Endothelial cell (in vitro differentiated cells): Measurements from ENCODE around the gene IDS. TPM values are rescaled to one million over a fixed set of nuclear protein-coding genes. Genes with fewer than 3 reads are reported as not detected.
A peak's percentile ranks its signal among the peaks of the same experiment; 100 is the strongest.
"Not testable (repeated sequence)": the region's sequence is repeated elsewhere in the genome, so short reads cannot be mapped to it uniquely, and the experiment has no call there.

Experiments used
- DNase-seq: peaks from one replicate; pipeline ENCODE4 v3.0.0; 2021; ENCODE audit warnings: low spot score
- H3K27ac Mint-ChIP-seq: one replicate; pipeline ENCODE4 v1.8.0; 2021; ENCODE audit warnings: mixed read lengths, inconsistent platforms; ENCODE audit not compliant: unreplicated experiment
- H3K27me3 Mint-ChIP-seq: one replicate; pipeline ENCODE4 v1.8.0; 2021; ENCODE audit warnings: mild to moderate bottlenecking, moderate library complexity, mixed read lengths, inconsistent platforms; ENCODE audit not compliant: unreplicated experiment
- H3K36me3 Mint-ChIP-seq: one replicate; pipeline ENCODE4 v1.8.0; 2021; ENCODE audit warnings: mild to moderate bottlenecking, low read depth, mixed read lengths, inconsistent platforms; ENCODE audit not compliant: unreplicated experiment
- H3K4me1 Mint-ChIP-seq: one replicate; pipeline ENCODE4 v1.8.0; 2021; ENCODE audit warnings: mild to moderate bottlenecking, mixed read lengths, inconsistent platforms; ENCODE audit not compliant: unreplicated experiment
- H3K4me3 Mint-ChIP-seq: one replicate; pipeline ENCODE4 v1.8.0; 2021; ENCODE audit warnings: mild to moderate bottlenecking, mixed read lengths, inconsistent platforms; ENCODE audit not compliant: unreplicated experiment
- H3K9me3 Mint-ChIP-seq: one replicate; pipeline ENCODE4 v1.8.0; 2021; ENCODE audit warnings: mixed read lengths, inconsistent platforms; ENCODE audit not compliant: unreplicated experiment
- total RNA-seq: library from RNA; stranded (reverse); fragmentation: NEBNext Ultra II Directional; extraction: Animal tissue kit (Norgen Biotek cat#: 25700); gene quantifications from one replicate; pipeline ENCODE4 v1.2.1, GENCODE V29; 2021; ENCODE audit not compliant: unreplicated experiment
- TF ChIP-seq, protein P1 (sequence below): fragments of 200-600 bp; sonication (generic); IDR thresholded peaks from one replicate; pipeline ENCODE4 v1.5.0; 2021; ENCODE audit warnings: antibody characterized with exemption; ENCODE audit not compliant: unreplicated experiment

The IDS gene
- total RNA-seq, 1 donor from 2014 or later, result 99.2 TPM

DNA sequence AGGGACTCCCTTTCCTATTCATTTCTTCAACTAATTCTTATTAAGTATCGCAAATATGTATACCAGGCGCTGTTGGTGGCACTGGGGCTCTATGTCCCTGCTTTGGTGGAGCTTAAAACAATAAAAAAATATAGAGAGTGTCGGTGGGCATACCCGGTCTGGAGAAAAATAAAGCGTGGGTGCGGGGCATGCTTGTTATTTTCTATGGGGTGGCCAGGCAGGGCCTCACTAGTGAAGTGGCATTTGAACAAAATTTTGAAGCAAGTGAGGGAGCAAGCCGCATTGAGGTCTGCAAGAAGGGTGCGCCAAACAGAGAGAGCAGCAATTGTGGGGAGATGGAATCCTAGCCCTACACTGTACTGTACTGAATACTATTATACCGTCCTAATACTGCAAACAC is 565 bp upstream of the IDS start:
- Mint-ChIP-seq H3K27ac (peak overlapping the region; percentile 78), H3K9me3 (no peaks in the 10 kb centered on the region), H3K36me3 (no peaks in the 10 kb centered on the region), H3K4me3 (peak overlapping the region; percentile 82), H3K4me1 (peaks cover 19% of the 10 kb centered on the region), H3K27me3 (peaks cover 8% of the 10 kb centered on the region)
- TF ChIP-seq, protein P1, sequence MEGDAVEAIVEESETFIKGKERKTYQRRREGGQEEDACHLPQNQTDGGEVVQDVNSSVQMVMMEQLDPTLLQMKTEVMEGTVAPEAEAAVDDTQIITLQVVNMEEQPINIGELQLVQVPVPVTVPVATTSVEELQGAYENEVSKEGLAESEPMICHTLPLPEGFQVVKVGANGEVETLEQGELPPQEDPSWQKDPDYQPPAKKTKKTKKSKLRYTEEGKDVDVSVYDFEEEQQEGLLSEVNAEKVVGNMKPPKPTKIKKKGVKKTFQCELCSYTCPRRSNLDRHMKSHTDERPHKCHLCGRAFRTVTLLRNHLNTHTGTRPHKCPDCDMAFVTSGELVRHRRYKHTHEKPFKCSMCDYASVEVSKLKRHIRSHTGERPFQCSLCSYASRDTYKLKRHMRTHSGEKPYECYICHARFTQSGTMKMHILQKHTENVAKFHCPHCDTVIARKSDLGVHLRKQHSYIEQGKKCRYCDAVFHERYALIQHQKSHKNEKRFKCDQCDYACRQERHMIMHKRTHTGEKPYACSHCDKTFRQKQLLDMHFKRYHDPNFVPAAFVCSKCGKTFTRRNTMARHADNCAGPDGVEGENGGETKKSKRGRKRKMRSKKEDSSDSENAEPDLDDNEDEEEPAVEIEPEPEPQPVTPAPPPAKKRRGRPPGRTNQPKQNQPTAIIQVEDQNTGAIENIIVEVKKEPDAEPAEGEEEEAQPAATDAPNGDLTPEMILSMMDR, result no peak
- no peak for DNase-seq

DNA sequence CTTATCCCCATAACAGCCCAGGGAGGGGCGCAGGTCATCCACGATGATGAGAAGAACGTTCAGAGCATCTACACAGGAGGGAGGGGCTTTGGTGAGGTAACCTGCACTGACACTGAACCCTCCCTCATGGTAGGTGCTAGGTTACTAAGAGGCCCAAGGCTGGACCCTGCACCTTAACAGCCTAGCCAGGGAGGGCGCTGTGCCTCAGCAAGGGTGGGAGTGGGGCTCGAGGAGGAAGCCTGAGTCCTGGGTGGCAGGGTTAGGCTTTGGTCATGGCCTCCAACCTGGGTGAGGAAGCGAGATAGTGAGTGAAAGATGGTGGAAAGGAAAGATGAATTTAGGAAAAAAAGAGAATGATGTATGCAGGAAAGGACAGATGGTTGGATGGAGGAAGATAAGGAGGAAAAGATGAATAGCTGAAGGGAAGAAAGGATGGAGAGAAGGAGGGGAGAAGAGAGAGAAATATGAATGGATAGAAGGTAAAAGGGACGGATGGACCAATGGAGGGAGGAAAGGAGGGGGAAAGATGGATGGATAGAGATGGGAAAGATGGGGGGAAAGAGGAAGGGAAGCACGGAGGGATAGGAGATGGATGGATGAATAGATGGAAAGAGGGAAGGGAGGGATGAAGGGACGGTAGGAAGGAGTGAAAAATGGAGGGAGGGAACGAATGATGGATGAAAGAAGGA is 736 bp downstream of the IDS start:
- TF ChIP-seq, protein P1, result no peak
- DNase-seq, result peak; percentile 35
- H3K9me3 Mint-ChIP-seq, result no peaks in the 10 kb centered on the region

DNA sequence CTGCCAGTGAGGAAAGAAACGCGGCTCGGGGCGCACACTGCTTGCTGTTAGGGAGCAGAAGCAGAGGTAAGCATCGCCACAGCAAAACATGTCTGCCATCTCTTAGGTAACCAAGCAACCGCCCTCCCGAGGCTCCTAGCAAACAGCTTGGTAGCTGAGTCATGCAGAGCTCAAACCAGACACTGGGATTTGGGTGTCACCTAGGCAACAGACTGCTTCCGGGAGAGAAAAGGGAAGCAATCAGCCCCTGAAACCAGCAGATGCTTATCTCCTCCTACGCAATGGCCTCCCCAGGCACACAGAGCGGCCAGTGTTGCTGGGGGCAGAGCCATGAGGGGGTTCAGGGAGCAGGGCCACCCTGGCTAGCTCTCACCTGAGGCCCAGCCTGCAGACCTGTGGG is 1.7 kb downstream of the IDS start:
- H3K4me3 Mint-ChIP-seq, H3K9me3 Mint-ChIP-seq, H3K27ac Mint-ChIP-seq, H3K36me3 Mint-ChIP-seq, H3K27me3 Mint-ChIP-seq: not testable (repeated sequence)
- peaks cover 16% of the 10 kb centered on the region for H3K4me1 Mint-ChIP-seq
- peak; percentile 24 for DNase-seq

More for the DNA sequence above, 736 bp downstream of the IDS start:
- peaks cover 16% of the 10 kb centered on the region for H3K4me1 Mint-ChIP-seq
- H3K27me3 Mint-ChIP-seq, result peaks cover 8% of the 10 kb centered on the region
- no peaks in the 10 kb centered on the region for H3K36me3 Mint-ChIP-seq
- peak overlapping the region; percentile 96 for H3K4me3 Mint-ChIP-seq
- H3K27ac Mint-ChIP-seq, result peak overlapping the region; percentile 96

DNA sequence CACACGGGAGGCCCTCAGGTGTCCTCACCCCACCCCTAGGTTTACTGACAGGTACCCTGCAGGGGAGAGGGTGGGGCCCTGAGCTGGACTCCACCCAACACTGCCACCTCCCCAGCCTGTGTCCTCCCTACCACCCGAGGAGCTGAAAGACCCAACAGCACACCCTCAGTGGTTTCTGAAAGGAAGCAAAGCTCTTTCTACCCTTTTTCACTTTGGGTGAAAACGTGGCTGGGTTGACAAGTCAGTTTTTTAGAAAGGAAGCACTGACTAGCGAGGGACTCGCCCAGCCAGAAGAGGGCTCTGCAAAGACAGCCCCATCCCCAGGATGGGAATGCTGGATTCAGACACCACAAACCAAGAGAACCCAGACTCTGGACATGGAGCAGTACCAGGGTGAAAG is 2.2 kb downstream of the IDS start:
- H3K27me3 Mint-ChIP-seq, DNase-seq, H3K9me3 Mint-ChIP-seq, H3K36me3 Mint-ChIP-seq, H3K4me3 Mint-ChIP-seq: not testable (repeated sequence)
- peaks cover 16% of the 10 kb centered on the region for H3K4me1 Mint-ChIP-seq
- H3K27ac Mint-ChIP-seq, result peak overlapping the region; percentile 5

DNA sequence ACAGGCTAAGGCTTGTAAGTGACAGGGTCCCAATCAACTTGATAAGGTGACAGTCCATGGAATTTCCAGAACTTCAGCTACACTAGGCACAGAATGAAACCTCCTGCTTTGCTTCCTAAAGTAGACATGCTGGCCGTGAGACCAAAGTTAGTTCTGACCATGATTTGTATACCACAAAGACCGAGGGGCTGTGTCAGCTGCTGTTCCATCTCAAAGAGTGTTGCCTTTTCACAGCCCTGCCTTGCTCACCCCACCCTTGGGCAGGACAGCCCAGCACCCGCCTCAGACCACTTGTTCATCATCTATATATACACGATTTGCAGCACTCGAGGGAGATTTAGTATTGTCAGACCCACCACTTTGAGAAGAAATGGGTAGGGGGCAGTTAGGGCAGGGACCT is 5.3 kb downstream of the IDS start:
- no peak for DNase-seq
- H3K27me3 Mint-ChIP-seq, result no peaks in the 10 kb centered on the region
- TF ChIP-seq, protein P1, result no peak
- H3K4me3 Mint-ChIP-seq, result no peak overlapping the region
- peaks cover 5% of the 10 kb centered on the region for H3K4me1 Mint-ChIP-seq
- H3K36me3 Mint-ChIP-seq, result peaks cover 15% of the 10 kb centered on the region
- H3K9me3 Mint-ChIP-seq, result no peaks in the 10 kb centered on the region
- H3K27ac Mint-ChIP-seq, result no peak overlapping the region

DNA sequence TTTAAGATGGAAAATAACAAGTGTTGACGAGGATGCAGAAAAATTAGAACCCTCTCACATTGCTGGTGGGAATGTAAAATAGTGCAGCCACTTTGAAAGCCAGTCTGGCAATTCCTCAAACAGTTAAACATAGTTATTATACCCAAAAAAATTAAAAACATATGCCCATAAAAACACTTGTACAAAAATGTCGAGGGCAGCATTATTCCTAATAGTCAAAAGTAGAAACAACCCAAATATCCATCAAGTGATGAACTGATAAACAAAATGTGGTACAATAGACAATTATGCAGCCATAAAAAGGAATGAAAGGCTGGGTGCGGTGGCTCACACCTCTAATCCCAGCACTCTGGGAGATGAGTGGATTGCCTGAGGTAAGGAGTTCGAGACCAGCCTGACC is 6.3 kb downstream of the IDS start:
- no peaks in the 10 kb centered on the region for H3K9me3 Mint-ChIP-seq
- no peak for DNase-seq
- H3K36me3 Mint-ChIP-seq, result peaks cover 15% of the 10 kb centered on the region
- TF ChIP-seq, protein P1, result no peak
- no peak overlapping the region for H3K4me3 Mint-ChIP-seq
- no peak overlapping the region for H3K27ac Mint-ChIP-seq
- H3K27me3 Mint-ChIP-seq, result no peaks in the 10 kb centered on the region
- H3K4me1 Mint-ChIP-seq, result no peaks in the 10 kb centered on the region
